ENCODE measurements around the gene SAV1.

GRCh38 chr14:50657753-50658152 is 10.4 kb downstream of the SAV1 start:
- TF ChIP-seq SUZ12 (IDR thresholded peaks at IDR 0.05; ENCODE audit: extremely low read depth, insufficient read depth, insufficient read length) (no peak), ZNF274 (IDR thresholded peaks at IDR 0.05; ENCODE audit: low read depth, low read length) (no peak), YY1 (IDR thresholded peaks at IDR 0.05; ENCODE audit: insufficient read depth, insufficient read length) (no peak)
